ENCODE results near the gene LEMD2.

Gene LEMD2

GRCh38 chr6:33808641-33809180 is 19.8 kb upstream of the LEMD2 start:
- Mint-ChIP-seq H3K36me3 (ENCODE audit: low read depth) (no peaks in the 10 kb centered on the region), H3K27me3 (peaks cover 54% of the 10 kb centered on the region), H3K9me3 (no peaks in the 10 kb centered on the region), H3K27ac (no peak overlapping the region), H3K4me1 (ENCODE audit: low read depth) (peaks cover 19% of the 10 kb centered on the region), H3K4me3 (no peak overlapping the region)

GRCh38 chr6:33807606-33808005 is 18.7 kb upstream of the LEMD2 start:
- Mint-ChIP-seq H3K9me3 (no peaks in the 10 kb centered on the region), H3K4me1 (ENCODE audit: low read depth) (peaks cover 19% of the 10 kb centered on the region), H3K27me3 (peaks cover 48% of the 10 kb centered on the region), H3K36me3 (ENCODE audit: low read depth) (no peaks in the 10 kb centered on the region), H3K27ac (no peak overlapping the region), H3K4me3 (no peak overlapping the region)

GRCh38 chr6:33806841-33807240 is 17.9 kb upstream of the LEMD2 start:
- Mint-ChIP-seq H3K27ac (no peak overlapping the region), H3K9me3 (no peaks in the 10 kb centered on the region), H3K4me3 (no peak overlapping the region), H3K27me3 (peaks cover 44% of the 10 kb centered on the region), H3K4me1 (ENCODE audit: low read depth) (peaks cover 19% of the 10 kb centered on the region), H3K36me3 (ENCODE audit: low read depth) (no peaks in the 10 kb centered on the region)

- H3K4me3 Mint-ChIP-seq: no peak within 1 kb of the TSS
- peaks cover 27% of the 10 kb centered on the region for H3K27me3 Mint-ChIP-seq
- no peak within 1 kb of the TSS for H3K27ac Mint-ChIP-seq
- no peaks in the 10 kb centered on the region for H3K9me3 Mint-ChIP-seq
- H3K36me3 Mint-ChIP-seq (ENCODE audit: low read depth): no peaks in the 10 kb centered on the region
- H3K4me1 Mint-ChIP-seq (ENCODE audit: low read depth): peaks cover 16% of the 10 kb centered on the region
Measured at GRCh38 chr6:33803571-33804053, 14.7 kb upstream of the LEMD2 start, which contains the start of gene MLN. Gene MLN (minus strand): TSS chr6:33804003. CDS start chr6:33801163, 2,840 bp downstream.

- Mint-ChIP-seq H3K4me3 (no peak overlapping the region), H3K27me3 (peaks cover 22% of the 10 kb centered on the region), H3K9me3 (no peaks in the 10 kb centered on the region), H3K27ac (no peak overlapping the region), H3K4me1 (ENCODE audit: low read depth) (peaks cover 6% of the 10 kb centered on the region), H3K36me3 (ENCODE audit: low read depth) (no peaks in the 10 kb centered on the region)
Measured at GRCh38 chr6:33802186-33802958, 13.4 kb upstream of the LEMD2 start.

- Mint-ChIP-seq H3K4me3 (no peak overlapping the region), H3K27me3 (peaks cover 19% of the 10 kb centered on the region), H3K27ac (no peak overlapping the region), H3K4me1 (ENCODE audit: low read depth) (no peaks in the 10 kb centered on the region), H3K9me3 (no peaks in the 10 kb centered on the region), H3K36me3 (ENCODE audit: low read depth) (no peaks in the 10 kb centered on the region)
Measured at GRCh38 chr6:33801611-33802010, 12.7 kb upstream of the LEMD2 start.

GRCh38 chr6:33800248-33800969 is 11.5 kb upstream of the LEMD2 start:
- Mint-ChIP-seq H3K27me3 (peaks cover 19% of the 10 kb centered on the region), H3K4me3 (no peak overlapping the region), H3K36me3 (ENCODE audit: low read depth) (no peaks in the 10 kb centered on the region)

GRCh38 chr6:33799454-33800113 is 10.7 kb upstream of the LEMD2 start:
- Mint-ChIP-seq H3K9me3 (no peaks in the 10 kb centered on the region), H3K36me3 (ENCODE audit: low read depth) (no peaks in the 10 kb centered on the region), H3K27ac (no peak overlapping the region), H3K4me3 (no peak overlapping the region), H3K27me3 (peaks cover 19% of the 10 kb centered on the region), H3K4me1 (ENCODE audit: low read depth) (no peaks in the 10 kb centered on the region)

More at GRCh38 chr6:33800248-33800969, 11.5 kb upstream of the LEMD2 start:
- H3K27ac Mint-ChIP-seq: no peak overlapping the region
- no peaks in the 10 kb centered on the region for H3K9me3 Mint-ChIP-seq
- no peaks in the 10 kb centered on the region for H3K4me1 Mint-ChIP-seq (ENCODE audit: low read depth)

- H3K27ac Mint-ChIP-seq: no peak overlapping the region
Measured at GRCh38 chr6:33798343-33798848, 9.5 kb upstream of the LEMD2 start.

GRCh38 chr6:33797626-33798342 is 8.9 kb upstream of the LEMD2 start:
- Mint-ChIP-seq H3K27me3 (peaks cover 16% of the 10 kb centered on the region), H3K4me1 (ENCODE audit: low read depth) (no peaks in the 10 kb centered on the region), H3K27ac (no peak overlapping the region), H3K36me3 (ENCODE audit: low read depth) (no peaks in the 10 kb centered on the region), H3K4me3 (no peak overlapping the region), H3K9me3 (no peaks in the 10 kb centered on the region)

More at GRCh38 chr6:33798343-33798848, 9.5 kb upstream of the LEMD2 start:
- Mint-ChIP-seq H3K4me3 (no peak overlapping the region), H3K36me3 (ENCODE audit: low read depth) (no peaks in the 10 kb centered on the region), H3K9me3 (no peaks in the 10 kb centered on the region), H3K4me1 (ENCODE audit: low read depth) (no peaks in the 10 kb centered on the region), H3K27me3 (peaks cover 16% of the 10 kb centered on the region)

- Mint-ChIP-seq H3K4me3 (no peak overlapping the region), H3K9me3 (no peaks in the 10 kb centered on the region), H3K36me3 (ENCODE audit: low read depth) (no peaks in the 10 kb centered on the region), H3K27ac (no peak overlapping the region), H3K27me3 (peaks cover 16% of the 10 kb centered on the region), H3K4me1 (ENCODE audit: low read depth) (no peaks in the 10 kb centered on the region)
Measured at GRCh38 chr6:33794910-33795623, 6.1 kb upstream of the LEMD2 start.

- H3K36me3 Mint-ChIP-seq (ENCODE audit: low read depth): no peaks in the 10 kb centered on the region
- peaks cover 10% of the 10 kb centered on the region for H3K4me1 Mint-ChIP-seq (ENCODE audit: low read depth)
- H3K9me3 Mint-ChIP-seq: no peaks in the 10 kb centered on the region
- H3K27ac Mint-ChIP-seq: no peak overlapping the region
- H3K4me3 Mint-ChIP-seq: no peak overlapping the region
- peaks cover 9% of the 10 kb centered on the region for H3K27me3 Mint-ChIP-seq
Measured at GRCh38 chr6:33792981-33793380, 4.1 kb upstream of the LEMD2 start.

- Mint-ChIP-seq H3K36me3 (ENCODE audit: low read depth) (no peaks in the 10 kb centered on the region), H3K27ac (no peak overlapping the region), H3K4me1 (ENCODE audit: low read depth) (peaks cover 24% of the 10 kb centered on the region), H3K27me3 (no peaks in the 10 kb centered on the region), H3K9me3 (no peaks in the 10 kb centered on the region), H3K4me3 (no peak overlapping the region)
Measured at GRCh38 chr6:33791620-33792019, 2.7 kb upstream of the LEMD2 start.

All from stimulated activated naive CD8-positive, alpha-beta T cell treated with anti-CD3 and anti-CD28 coated beads, Interleukin-15, Interleukin-2, amounts not matched to agents 100 ng/mL and 50 ng/mL, for 24 hours (primary cell).